ENCODE measurements around the gene PPP2R3B.

PPP2R3B gene

DNA sequence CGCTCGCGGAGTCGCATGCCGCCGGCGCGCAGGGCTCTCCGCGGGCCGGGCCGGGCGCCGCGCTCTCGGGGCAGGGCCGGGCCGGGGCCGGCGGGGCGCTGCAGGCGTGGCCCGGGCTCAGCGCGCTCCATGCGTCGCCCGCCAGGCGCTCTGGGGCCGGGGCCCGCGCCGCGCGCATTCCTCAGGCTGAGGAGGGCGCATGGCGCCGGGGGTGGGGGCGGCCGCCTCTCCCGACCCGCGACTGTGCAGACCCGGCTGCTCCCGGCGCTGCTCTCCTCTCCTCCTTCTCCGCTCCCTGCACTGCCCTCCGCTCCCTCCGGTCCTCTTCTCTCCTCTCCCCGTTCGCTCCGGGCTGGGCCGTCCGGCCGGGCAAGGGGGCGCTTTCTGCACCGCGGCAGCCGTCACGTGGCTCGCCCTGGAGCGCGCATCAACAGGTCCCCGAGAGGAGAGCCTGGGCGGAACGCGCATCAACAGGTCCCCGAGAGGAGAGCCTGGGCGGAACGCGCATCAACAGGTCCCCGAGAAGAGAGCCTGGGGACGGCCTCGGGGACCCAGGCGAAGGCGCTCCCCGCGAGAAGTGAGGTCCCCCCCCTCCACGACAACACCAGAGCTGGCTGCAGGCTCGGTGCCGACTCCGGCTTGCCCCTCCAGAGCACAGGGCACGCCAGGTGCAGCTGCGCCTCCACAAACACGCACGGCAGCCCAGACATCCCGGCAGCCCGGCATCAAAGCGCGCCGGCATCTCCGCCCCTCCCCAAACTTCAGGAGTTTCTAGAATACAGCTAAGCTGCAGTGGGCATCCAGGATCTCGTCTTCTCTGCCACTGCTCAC is 12.9 kb downstream of the PPP2R3B start:
- H3K9me3 Mint-ChIP-seq = no peaks in the 10 kb centered on the region
- peak overlapping the region in 1 of 3 experiments; percentile 16 for H3K27ac Mint-ChIP-seq

DNA sequence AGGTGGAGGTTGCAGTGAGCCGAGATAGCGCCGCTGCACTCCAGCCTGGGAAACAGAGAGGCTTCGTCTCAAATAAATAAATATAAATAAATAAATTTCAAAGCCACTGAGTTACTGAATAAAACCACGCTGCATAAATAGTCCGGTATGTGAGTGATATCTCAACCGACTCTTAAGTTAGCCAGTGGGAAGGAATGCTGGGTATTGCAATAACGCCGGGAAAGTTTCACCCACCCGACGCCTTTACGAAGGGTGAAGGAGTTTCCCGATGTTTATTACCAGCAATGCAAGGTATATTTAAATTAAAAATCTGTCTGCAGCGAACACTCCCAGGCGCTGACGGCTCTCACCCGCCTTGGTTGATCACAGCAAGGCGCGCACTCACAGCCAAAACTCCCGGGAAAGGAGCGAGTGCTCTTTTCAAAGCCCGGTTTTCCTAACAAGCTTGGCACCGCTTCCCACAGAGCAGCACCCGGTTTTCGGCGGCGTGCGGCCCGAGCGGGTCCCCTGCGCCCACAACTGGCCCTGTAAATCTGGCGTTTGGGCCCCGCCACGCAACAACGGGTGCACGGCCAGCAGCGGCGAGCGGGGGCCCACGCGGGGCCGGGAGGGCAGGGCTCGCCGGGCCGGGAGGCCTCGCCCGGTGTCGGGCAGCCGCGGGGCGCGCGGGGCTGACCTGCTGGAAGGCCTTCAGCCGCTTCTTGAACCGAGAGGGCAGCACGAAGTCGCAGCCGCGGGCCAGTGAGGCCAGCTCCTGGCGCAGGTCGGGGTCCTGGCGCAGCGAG is 13.7 kb downstream of the PPP2R3B start:
- H3K4me1 Mint-ChIP-seq = peaks cover 29% of the 10 kb centered on the region
- no peaks in the 10 kb centered on the region for H3K9me3 Mint-ChIP-seq
- H3K27ac Mint-ChIP-seq = no peak overlapping the region
- peaks cover 61% of the 10 kb centered on the region for H3K27me3 Mint-ChIP-seq (ENCODE audit: low read depth)
- no peaks in the 10 kb centered on the region for H3K36me3 Mint-ChIP-seq (ENCODE audit: low read depth)
- TF ChIP-seq, protein P1, sequence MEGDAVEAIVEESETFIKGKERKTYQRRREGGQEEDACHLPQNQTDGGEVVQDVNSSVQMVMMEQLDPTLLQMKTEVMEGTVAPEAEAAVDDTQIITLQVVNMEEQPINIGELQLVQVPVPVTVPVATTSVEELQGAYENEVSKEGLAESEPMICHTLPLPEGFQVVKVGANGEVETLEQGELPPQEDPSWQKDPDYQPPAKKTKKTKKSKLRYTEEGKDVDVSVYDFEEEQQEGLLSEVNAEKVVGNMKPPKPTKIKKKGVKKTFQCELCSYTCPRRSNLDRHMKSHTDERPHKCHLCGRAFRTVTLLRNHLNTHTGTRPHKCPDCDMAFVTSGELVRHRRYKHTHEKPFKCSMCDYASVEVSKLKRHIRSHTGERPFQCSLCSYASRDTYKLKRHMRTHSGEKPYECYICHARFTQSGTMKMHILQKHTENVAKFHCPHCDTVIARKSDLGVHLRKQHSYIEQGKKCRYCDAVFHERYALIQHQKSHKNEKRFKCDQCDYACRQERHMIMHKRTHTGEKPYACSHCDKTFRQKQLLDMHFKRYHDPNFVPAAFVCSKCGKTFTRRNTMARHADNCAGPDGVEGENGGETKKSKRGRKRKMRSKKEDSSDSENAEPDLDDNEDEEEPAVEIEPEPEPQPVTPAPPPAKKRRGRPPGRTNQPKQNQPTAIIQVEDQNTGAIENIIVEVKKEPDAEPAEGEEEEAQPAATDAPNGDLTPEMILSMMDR (IDR thresholded peaks at IDR 0.05; ENCODE audit: unreplicated experiment in 3 of 3) = no peak
- peak overlapping the region; percentile 72 to 92 (median 90) for H3K4me3 Mint-ChIP-seq

More for the DNA sequence above, 12.9 kb downstream of the PPP2R3B start:
- no peaks in the 10 kb centered on the region for H3K36me3 Mint-ChIP-seq (ENCODE audit: low read depth)
- peaks cover 60% of the 10 kb centered on the region for H3K27me3 Mint-ChIP-seq (ENCODE audit: low read depth)
- H3K4me1 Mint-ChIP-seq = peaks cover 27% of the 10 kb centered on the region
- TF ChIP-seq, protein P1 (IDR thresholded peaks at IDR 0.05; ENCODE audit: unreplicated experiment in 3 of 3) = no peak
- H3K4me3 Mint-ChIP-seq = peak overlapping the region; percentile 84 to 87 (median 85)

DNA sequence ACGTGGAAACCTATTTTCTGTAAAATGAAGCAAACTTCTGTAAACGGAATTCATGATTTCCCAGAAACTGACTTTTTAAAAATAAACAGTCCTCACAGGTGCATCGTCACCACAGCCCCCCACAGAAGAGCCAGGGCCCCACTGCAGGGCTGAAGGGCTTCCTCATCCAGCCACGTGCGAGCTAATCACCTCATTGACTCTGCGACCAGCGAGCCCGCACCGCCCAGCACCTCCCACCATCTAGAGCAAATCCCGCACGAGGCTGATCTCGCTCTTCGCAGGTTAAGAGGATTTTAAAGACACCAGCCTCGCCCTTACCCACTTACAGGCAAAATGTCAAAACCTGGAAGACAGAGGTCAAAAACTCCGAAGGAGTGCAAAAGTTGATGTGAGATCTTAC is 14.8 kb downstream of the PPP2R3B start:
- Mint-ChIP-seq H3K27me3 (ENCODE audit: low read depth) (peaks cover 66% of the 10 kb centered on the region), H3K4me1 (peaks cover 39% of the 10 kb centered on the region), H3K9me3 (no peaks in the 10 kb centered on the region), H3K27ac (no peak overlapping the region), H3K4me3 (peak overlapping the region; percentile 78 to 92 (median 90)), H3K36me3 (ENCODE audit: low read depth) (peaks cover 7% of the 10 kb centered on the region)
- TF ChIP-seq, protein P1 (IDR thresholded peaks at IDR 0.05; ENCODE audit: unreplicated experiment in 3 of 3) = no peak

- peaks cover 9% of the 10 kb centered on the region for H3K36me3 Mint-ChIP-seq (ENCODE audit: low read depth)
- H3K4me3 Mint-ChIP-seq = peak overlapping the region; percentile 78 to 92 (median 90)
- H3K27me3 Mint-ChIP-seq (ENCODE audit: low read depth) = peaks cover 66% of the 10 kb centered on the region
- TF ChIP-seq, protein P1 (IDR thresholded peaks at IDR 0.05; ENCODE audit: unreplicated experiment in 3 of 3) = no peak
- H3K4me1 Mint-ChIP-seq = peaks cover 40% of the 10 kb centered on the region
- no peak overlapping the region for H3K27ac Mint-ChIP-seq
- H3K9me3 Mint-ChIP-seq = no peaks in the 10 kb centered on the region
Observed at GRCh38 chrX:370963-371745, 15.6 kb downstream of the PPP2R3B start.

DNA sequence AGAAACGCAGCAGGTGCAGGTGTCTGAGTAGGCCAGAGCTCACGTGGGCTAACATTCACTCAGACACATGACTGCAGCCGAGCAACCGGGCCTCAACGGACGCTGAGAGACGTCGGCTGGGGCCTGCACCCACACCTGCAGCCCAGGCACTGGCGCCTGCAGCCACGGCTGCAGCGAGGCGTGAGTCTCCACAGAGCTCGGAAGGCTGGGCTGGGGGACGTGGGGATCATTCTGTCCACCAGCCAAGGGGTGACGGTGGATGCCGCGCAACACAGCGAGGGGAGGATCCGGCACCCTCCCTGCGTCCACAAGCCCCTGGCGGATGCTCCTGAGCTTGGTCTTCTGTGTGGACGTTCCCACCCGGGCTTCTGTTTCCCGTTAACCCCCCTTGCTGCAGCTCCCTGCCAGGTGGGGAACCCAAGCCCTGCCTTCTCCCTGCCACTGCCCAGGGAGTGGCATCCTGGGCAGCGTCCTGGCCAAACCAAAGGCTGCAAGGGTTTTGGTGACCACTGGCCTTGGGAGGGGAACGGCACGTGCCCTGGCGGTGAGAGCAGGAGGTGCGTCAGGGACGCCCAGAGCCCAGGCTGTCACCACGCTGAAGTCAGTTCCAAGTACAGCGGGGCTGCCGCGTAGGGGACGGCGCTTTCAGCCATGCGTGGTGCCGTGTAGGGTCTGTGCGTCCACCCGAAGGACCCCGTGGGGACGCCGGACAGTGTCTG is 16.3 kb downstream of the PPP2R3B start:
- peaks cover 62% of the 10 kb centered on the region for H3K27me3 Mint-ChIP-seq (ENCODE audit: low read depth)
- TF ChIP-seq, protein P1 (IDR thresholded peaks at IDR 0.05; ENCODE audit: unreplicated experiment in 3 of 3) = no peak
- H3K27ac Mint-ChIP-seq = no peak overlapping the region
- peak overlapping the region; percentile 57 to 92 (median 90) for H3K4me3 Mint-ChIP-seq
- H3K36me3 Mint-ChIP-seq (ENCODE audit: low read depth) = peaks cover 9% of the 10 kb centered on the region
- no peaks in the 10 kb centered on the region for H3K9me3 Mint-ChIP-seq
- peaks cover 40% of the 10 kb centered on the region for H3K4me1 Mint-ChIP-seq

Measured in nephron (organoid).